Left colon (tissue), 2 donors: Measurements from ENCODE around the gene FAM89A. TPM values are rescaled to one million over a fixed set of nuclear protein-coding genes. Genes with fewer than 3 reads are reported as not detected.
"Not testable (repeated sequence)": the region's sequence is repeated elsewhere in the genome, so short reads cannot be mapped to it uniquely, and the experiment has no call there.

Source experiments
- ATAC-seq: fragments of 200-7000 bp; cut with Tn5 transposase; one replicate; pipeline ENCODE4 v1.9.1; 2020; ENCODE audit warnings: mild to moderate bottlenecking, moderate library complexity
- DNase-seq, 2 donors: peaks; one replicate each; pipeline ENCODE4 v3.0.0-alpha.2; 2020
- intact Hi-C, 2 donors: fragments of 100-400 bp; cut with DNase I in 1 of 2; cut with micrococcal nuclease in 1 of 2; formaldehyde crosslinking; loops; one replicate each; pipeline versions ENCODE4 v1.11.2 to v1.14.0; 2022; cut with DNase I, micrococcal nuclease
- total RNA-seq, 2 donors: library from RNA; stranded (reverse); fragmentation: NEBNext Ultra II Directional; extraction: Animal tissue kit (Norgen Biotek cat#: 25700); gene quantifications; one replicate each; pipeline ENCODE4 v1.2.1, GENCODE V29; 2021
- donor health status: DM: no; HTN: no; CAD: no.
- donor health status: DM: yes; HTN: yes; CAD: no.

The FAM89A gene
- total RNA-seq, 2 donors from 2014 or later = 4.2 to 4.5 TPM

DNA sequence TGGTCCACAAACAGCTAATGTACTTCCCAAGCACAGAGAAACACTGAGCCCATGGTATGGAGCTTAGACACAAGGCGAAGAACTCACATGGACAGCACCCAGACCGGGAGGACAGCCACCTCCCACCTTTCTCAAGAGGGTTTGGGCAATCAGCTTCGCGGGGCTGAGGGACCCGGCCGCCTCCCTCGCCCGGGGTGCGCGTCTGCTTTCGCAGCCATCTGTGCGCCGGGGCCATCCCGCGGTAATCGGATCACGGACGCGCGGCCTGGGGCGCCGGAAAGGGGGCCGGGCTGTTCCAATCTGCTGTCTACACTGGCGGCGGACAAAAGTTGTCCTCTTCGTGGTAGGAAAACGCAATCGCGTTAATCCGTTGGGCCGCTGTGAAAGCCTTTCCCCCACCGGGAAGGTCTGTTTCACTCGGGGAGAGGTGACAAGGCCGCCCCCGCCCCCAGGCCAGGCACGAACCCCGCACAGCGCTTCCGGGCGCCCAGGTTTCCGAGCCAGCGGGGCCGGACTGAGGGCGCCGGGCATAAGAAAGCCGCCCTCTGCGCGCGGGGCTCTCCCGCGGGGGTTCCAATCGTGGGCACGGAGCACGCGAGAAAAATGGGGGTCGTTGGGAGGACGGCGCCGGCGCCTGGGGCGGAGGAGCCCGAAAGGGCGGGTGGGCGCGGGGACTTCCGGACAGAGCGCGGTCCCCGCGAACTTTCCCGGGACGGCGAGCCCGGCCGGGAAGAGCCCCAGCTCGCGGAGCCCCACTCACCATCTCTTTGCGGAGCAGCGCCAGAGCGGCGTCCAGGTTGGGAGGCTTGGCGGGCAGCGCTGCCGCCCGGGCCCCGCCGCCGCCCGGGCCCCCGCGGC is 664 bp downstream of the FAM89A start:
- peak in 1 of 2 donors; percentile 59 for DNase-seq
- intact Hi-C loops = no loop called here
- ATAC-seq = peak; percentile 77

DNA sequence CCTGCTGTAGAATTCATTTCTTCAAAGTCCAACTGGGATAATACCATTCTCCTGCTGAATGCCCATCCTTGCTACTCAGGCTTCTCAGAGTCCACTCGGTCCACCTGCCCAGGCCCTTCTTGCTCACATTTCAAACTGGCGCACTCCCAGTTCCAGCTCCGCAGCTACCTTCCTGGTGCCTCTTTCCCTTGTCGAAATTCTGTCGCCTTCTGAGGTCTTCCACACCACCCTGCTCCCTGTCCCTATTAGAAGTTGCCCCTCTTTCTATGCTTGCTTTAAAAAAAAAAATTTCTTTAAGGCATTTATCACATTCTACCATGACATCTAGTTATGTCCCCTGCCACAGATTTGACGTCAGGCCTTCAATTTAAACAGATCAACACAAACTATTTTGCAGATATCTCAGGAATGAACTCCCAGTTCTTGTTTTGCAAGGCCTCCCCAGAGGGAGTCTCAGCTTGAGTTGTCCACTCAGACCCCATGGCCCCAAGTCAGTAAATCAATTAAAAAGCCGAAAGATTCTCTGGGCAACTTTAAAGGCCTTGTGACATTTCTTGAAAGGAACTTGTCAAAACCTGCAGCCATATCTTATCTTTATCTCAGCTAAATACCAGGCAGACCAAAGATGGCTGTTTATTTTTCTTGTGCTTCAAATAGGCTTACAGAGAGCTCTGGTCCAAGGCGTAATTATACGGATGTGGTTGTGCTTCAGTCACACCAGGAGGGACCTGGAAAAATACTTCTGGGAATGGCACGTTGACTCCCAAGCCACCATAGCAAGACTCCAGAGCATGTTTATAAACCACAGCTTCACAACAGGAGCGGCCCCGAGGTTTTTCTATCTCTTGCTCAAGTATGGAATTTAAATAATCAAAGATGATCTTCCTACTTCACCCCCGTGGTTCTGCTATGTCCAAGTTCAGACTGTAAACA is 2.2 kb downstream of the FAM89A start:
- ATAC-seq = no peak
- intact Hi-C loops = no loop called here
- DNase-seq = no peak

DNA sequence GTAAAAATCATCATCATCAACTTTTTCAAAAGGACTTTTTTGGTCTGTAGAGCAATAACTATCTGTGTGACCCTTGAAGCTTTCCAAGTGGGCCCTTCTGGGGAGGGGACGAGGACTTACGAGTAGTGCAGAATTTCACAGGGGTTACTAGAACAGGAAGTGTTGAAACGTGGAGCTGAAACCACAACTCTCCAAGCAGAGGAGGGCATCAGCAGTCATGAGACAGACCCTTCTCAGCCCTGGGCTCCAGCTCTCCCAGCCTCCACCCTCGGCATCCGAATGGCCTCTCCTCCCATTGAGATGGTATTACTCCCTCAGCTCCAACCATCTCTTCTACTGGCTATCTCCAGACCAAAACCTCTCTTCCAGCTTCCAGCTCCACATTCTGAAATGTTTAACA is 3.6 kb downstream of the FAM89A start:
- ATAC-seq = no peak

DNA sequence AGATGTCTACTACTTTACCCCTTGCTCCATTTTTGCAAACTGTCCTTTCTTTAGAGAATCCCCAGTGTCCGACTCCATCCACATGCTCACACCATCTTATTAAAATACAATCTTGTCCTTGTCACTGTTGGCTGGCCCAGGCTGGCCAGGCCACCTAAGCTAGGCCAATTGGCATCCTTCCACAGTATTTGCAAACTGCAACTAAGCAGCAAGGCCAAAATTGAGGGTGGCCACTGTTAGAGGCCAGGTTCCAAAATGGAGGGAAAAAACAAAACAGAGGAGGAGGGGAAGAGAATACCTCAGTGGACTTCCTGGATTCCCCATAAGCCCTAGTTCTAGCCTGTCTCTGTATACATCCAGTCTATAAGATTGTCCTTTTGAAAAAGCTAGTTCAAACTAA is 4.3 kb downstream of the FAM89A start:
- DNase-seq (no peak), ATAC-seq (no peak)
- intact Hi-C loops = no loop called here

More for the DNA sequence above, 3.6 kb downstream of the FAM89A start:
- DNase-seq = no peak
- intact Hi-C loops = no loop called here

DNA sequence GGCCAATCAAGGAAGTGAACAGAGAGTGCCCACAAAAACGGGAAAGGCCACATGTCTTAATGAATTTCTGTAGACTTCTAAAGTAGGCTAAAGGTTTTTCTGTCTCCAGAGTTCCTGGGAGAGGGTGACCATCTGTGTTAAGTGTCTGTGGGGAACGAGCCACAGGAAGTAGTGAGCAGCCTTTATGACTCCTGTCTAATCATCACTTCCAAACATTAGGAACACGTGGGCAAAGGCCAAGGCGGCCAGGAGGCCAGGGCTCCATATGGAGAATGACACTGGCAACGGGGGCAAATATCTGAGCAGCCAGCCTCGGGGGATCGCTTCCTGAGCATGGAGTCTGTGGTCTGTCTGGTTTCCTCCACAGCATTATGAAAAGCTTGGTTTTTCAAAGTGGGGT is 7.1 kb downstream of the FAM89A start:
- ATAC-seq (peak; percentile 33), DNase-seq (no peak)
- intact Hi-C loops = no loop called here

DNA sequence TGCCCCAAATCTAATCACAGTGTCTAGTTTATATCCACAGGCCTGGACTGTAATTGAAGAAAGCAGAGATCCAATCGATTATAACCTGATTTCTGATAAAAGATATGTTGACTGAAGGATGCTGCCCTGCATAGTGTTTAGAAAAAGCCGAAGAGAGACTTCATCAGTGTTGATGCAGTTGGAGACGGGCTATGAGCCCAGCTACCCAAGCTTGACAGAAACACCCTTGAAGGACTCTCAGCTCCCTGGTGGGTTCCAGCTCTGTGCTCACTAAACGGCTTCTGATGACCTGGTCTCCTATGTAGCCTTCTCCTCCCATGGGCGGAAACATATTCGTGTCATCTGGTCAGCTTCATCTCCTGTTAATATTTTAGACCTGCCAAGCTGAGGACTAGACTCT is 10.2 kb downstream of the FAM89A start:
- intact Hi-C loops = no loop called here
- ATAC-seq (no peak), DNase-seq (no peak)

DNA sequence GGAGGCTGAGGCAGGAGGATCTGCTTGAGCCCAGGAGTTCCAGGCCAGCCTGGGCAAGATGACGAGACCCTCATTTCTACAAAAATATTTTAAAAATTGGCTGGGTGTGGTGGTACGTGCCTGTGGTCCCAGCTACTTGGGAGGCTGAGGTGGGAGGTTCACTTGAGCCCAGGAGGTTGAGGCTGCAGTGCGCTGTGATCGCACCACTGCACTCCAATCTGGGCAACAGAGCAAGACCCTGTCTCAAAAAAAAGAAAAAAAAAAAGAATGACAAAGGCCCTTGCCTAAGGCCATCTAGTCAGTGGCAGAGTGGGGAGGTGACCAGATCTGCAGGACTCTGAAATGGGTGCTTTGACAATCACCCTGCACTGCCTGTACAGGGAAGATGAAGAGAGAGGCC is 10.8 kb downstream of the FAM89A start:
- intact Hi-C loops = not testable (repeated sequence)

DNA sequence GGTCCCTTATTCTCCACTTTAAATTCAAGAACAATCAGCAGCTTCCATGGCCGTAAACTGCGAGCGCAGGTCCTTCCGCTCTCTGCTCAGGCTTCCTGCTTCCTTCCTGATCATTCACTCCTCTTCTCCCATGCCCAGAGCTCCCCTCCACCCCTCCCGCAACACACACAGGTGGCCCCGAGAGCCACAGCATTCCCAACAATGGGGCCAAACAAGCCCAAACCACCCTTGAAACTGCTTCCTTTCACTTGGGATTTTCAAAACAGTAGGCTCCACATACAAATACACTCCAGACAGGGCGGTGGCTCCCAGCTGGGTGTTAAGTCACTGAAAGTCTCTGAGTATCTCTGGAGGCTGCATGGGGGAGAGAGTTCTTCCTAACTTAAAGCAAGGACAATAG is 11.4 kb downstream of the FAM89A start:
- ATAC-seq (no peak), DNase-seq (no peak)
- intact Hi-C loops = no loop called here

More for the DNA sequence above, 10.8 kb downstream of the FAM89A start:
- ATAC-seq, DNase-seq: not testable (repeated sequence)

DNA sequence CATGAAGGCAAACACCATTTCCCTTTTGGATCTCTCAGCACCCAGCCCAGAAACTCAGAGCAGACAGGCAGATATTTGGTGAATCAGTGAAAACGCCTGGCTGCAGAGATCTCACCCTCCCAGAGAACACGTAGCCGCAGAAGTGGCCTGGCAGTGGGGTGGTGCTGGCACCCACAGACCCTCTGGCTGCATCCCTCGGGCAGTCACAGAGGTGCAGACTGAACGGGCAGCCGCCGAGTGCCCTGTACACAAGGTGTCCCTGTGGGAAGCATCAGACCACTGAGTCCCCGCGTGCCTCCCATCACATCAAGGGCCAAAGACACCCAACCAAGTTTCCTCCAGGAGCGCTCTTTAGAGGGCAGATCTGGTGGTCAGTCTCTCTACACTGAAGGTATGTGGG is 12.1 kb downstream of the FAM89A start:
- ATAC-seq = no peak
- intact Hi-C loops = no loop called here
- DNase-seq = no peak

DNA sequence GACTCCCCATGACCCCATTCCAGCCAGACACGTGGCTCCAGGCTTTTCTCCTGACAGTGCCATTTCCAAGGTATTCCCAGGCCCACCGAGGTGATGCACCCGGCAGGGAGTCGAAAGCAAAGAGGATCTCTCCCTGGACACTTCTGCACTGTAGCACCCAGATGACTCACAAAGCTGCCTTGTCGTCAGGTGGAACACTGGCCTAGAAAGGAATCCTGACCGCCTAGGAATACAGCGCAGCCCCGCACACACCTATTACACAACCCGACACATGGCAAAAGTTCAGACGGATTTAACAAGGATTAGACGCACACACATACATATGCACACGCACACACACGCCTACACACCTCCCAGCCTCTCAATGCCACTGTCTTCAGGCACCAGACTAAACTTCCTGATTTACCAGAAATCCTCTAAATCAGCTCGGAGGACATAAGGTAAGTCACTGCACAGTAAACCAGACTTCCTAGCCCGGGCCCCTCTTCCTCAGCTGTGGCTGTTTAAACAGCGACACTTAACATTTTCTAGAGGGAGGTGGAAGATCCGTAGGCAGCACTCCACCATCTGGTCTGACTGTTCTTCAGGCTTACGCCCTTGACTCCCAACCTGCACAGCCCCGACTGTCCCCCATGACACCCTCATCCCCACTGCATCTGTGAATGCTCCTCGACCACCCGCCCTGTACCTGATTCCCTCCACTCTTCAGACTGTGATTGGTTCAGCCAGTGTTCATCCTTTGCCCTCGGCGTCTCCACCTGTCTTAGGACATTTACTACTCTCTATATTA is 12.7 kb downstream of the FAM89A start:
- ATAC-seq = no peak

DNA sequence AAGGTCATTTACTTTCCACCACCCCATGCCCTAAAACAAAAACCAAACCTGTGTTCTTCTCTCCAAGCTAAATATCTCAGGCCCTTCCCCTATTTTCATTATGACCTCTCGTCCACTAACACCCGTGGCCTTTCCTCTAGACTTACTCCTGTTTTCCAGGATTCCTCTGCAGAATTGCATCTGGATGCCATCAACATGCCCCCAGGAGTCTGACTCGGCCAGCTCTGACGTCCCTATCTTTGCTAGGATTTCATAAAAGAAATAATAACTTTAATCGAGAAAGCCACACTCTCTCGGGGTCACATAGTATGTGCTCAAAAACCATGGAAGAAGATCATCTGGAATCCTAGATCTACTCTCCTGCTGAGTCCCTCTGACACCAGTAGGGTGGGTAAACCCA is 13.5 kb downstream of the FAM89A start:
- ATAC-seq (no peak), DNase-seq (no peak)
- intact Hi-C loops = no loop called here

More for the DNA sequence above, 12.7 kb downstream of the FAM89A start:
- intact Hi-C loops = no loop called here
- no peak for DNase-seq

DNA sequence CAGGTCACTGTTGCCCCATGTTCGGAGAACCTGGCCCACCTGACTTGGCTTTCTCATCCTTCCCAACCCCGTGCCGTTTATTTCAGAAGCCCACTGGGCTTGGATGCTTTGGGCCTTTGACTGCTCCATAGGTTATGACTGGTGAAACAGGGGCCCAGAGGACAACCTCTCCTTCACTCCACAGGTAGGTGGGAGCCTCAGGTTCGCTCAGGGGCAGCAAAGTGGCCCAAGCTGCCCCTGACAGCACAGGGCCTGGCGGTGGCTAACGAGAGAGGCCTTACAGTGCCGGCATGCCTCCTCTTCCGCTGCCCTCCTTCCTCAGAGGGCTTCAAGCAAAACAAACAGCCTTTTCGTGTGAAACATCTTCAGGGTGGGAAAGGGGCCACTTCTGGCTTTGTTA is 16.9 kb downstream of the FAM89A start:
- intact Hi-C loops = no loop called here
- no peak for DNase-seq
- ATAC-seq = no peak

DNA sequence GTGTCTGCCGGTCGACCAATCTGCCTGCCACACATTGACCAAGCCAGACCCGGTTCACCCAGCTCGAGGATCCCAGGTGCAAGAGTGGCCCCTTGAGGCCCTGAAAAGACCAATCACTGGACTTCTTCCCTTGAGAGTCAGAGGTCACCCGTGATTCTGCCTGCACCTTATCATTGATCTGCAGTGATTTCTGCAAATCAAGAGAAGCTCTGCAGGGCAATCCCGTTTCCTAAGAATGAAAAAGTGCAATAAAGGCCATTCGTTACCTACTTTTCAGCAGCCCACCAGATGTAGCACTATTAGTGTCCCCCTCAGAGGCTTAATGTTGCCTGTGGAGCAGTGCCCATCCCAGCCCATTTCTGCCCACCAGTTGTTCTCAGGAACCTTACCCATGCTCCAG is 17.5 kb downstream of the FAM89A start:
- intact Hi-C loops, ATAC-seq, DNase-seq: not testable (repeated sequence)

DNA sequence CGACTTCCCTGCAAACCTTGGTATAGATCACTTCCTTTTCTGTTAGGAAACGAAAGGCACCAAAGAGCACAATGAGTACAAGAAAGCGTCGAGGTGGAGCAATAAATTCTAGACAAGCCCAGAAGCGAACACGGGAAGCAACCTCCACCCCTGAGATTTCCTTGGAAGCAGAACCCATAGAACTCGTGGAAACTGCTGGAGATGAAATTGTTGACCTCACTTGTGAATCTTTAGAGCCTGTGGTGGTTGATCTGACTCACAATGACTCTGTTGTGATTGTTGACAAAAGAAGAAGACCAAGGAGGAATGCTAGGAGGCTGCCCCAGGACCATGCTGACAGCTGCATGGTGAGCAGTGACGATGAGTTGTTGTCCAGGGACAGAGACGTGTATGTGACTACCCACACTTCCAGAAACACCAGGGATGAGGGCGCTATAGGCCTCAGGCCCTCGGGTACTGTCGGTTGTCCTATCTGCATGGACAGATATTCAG is 18.5 kb downstream of the FAM89A start:
- intact Hi-C loops = no loop called here
- DNase-seq = no peak
- no peak for ATAC-seq

DNA sequence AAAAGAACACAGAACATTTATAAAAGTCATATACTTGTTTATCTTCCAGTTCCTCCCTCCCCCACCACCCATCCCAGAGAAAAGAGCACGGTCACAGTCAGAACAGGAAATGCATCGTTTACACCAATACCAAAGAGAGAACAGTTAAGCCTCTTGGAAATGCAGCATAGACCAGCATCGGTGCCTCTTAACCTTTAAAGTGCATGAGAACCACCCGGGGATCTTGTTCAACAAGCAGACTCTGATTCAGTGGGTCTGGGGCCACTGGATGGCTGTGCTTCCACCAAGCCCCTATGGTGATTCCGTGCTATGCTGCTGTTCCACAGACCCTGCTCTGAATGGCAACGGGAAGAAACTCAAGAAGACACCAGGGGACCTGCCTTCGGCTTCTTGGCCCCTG is 19.2 kb downstream of the FAM89A start:
- ATAC-seq = no peak
- intact Hi-C loops = no loop called here
- no peak for DNase-seq

DNA sequence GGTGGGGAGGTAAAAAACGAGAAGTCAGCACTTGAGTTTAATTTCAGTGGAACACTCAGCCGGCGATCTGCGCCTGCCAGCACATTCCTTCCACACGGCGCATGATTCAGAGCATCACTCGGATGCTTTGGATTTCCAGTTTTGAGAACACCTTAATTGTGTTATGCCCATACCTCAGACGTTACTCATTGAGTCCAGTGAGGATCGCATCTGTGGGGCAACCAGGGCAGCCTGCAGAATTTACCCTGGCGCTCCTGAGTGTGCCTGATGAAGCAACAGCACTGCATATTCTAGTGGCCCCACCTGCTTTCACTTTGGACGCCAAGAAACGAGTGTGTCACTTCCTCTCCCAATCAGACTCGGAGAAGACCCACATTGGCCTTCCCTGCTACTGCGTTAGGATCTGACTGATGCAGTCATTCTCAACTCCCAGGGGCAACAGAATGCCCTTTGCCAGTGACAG is 19.9 kb downstream of the FAM89A start:
- no peak for ATAC-seq
- no peak for DNase-seq
- intact Hi-C loops = no loop called here

DNA sequence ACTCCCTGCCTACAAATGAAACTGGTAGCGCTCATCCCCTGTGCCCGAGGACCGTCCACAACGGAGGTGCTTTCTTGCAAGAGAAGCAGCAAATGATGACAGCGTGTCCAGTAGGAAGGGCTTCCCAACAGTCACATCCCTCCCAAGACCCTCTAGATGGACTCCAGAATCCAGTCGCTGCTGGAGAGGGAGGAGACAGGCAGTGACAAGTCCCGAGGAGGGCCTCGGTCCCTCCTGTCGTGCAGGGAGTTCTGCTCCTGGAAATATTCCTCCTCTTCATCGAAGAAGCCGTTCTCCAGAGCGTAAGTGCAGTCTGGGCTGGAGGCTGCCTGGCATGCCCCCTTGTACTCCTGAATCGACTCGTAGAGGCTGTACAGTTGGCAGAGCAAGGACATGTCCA is 20.3 kb downstream of the FAM89A start:
- DNase-seq (no peak), ATAC-seq (no peak)
- intact Hi-C loops = no loop called here

DNA sequence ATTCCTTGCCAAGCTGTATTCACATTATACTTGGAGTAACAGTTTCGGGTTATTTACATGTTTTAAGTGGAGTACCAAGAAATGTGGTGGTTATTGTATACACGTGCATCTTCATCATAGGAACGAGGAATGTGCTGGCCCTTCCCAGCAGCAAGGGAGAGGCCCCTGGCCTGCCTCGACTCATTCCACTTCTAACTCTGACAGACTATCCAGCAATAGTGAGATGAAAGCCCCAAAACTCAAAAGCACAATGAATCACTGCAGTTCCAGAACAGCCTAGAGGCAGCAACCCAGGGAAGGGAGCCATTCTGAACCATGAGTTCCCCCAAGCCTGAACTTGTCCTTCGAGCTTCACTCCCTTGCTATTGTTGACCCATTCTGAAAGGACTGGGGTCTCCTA is 23.1 kb downstream of the FAM89A start:
- DNase-seq (no peak), ATAC-seq (no peak)
- intact Hi-C loops = no loop called here

DNA sequence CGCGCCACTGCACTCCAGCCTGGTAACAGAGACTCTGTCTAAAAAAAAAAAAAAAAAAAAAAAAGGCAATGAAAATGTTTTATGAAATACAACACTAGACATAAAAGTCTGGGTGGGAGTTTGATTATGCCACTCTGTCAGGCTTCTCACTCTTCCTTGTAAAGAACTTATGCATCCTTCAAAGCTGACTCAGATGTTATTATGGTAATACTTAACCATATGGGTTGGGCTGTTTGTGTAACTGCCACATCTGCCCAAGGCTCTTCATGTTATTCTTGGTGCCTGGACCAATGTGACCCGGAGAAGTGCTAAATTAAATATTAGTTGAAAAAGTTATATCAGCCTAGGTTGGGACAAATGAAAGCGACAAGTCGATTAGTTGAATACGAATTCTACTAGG is 23.8 kb downstream of the FAM89A start:
- ATAC-seq (peak; percentile 98), DNase-seq (no peak)
- intact Hi-C loops = no loop called here
